Activated T-helper 17 cell treated with anti-CD3 and anti-CD28 coated beads, Interleukin-2, amount 50 U/mL, for 72 hours (primary cell): ENCODE measurements around the gene JAM3. TPM values are rescaled to one million over a fixed set of nuclear protein-coding genes. Genes with fewer than 3 reads are reported as not detected.
"Not testable (repeated sequence)": the region's sequence is repeated elsewhere in the genome, so short reads cannot be mapped to it uniquely, and the experiment has no call there.

Source experiments
- ATAC-seq: fragments of 150-1000 bp; cut with Tn5 transposase; replicated peaks from 2 replicates; pipeline ENCODE4 v1.10.0; 2021; ENCODE audit warnings: mild to moderate bottlenecking, moderate library complexity
- H3K27ac Mint-ChIP-seq: one replicate; pipeline ENCODE4 v1.8.0; 2022; ENCODE audit warnings: mixed read lengths
- H3K27me3 Mint-ChIP-seq: one replicate; pipeline ENCODE4 v1.8.0; 2022; ENCODE audit warnings: mixed read lengths
- H3K36me3 Mint-ChIP-seq: one replicate; pipeline ENCODE4 v1.8.0; 2022; ENCODE audit warnings: low read depth, mild to moderate bottlenecking, mixed read lengths
- H3K4me1 Mint-ChIP-seq: one replicate; pipeline ENCODE4 v1.8.0; 2022; ENCODE audit warnings: mixed read lengths
- H3K4me3 Mint-ChIP-seq: one replicate; pipeline ENCODE4 v1.8.0; 2022; ENCODE audit warnings: mild to moderate bottlenecking, mixed read lengths
- H3K9me3 Mint-ChIP-seq: one replicate; pipeline ENCODE4 v1.8.0; 2022; ENCODE audit warnings: mixed read lengths
- total RNA-seq, 2 donors: library from RNA; stranded (reverse); gene quantifications; one replicate each; pipeline ENCODE4 v1.2.3, GENCODE V29; 2022

JAM3 gene
- total RNA-seq, 2 donors from 2014 or later: 7.6 to 26.2 TPM

DNA sequence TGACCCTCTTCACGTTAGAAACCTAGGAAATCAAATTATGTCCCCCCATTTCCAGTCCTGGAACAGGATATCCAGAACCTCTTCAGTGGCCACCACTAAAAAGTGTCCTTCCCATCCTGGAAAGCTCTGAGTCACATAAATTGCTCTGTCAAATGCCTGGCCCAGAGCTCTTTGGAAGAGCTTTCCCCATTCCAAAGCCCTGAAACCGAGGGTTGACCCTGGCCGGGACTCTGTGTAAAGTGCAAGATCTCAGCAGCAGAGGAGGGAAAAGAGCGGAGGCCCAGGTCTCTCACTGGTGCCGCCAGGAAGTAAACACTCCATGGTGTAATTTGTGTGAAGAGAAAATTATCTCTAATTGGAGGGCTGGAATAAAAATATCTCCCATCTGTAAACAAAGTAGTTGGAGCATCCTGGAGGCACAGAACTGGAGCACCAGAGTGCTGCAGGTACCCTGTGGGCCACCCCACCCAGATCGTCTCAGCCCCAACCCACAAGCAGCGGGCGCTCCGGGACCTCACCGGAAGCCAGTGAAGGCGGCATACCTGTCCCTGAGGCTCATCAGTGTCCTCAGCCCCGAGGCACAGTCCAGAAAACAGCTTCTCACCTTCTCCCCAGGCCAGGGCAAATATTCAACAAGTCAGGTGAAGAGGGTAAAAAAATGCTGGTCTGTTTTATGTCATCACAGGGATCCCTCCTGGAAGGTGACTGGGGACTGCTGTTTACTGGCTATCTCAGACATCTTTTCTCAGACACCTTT, 4.7 kb upstream of the JAM3 start:
- peaks cover 7% of the 10 kb centered on the region for H3K4me1 Mint-ChIP-seq
- no peak overlapping the region for H3K27ac Mint-ChIP-seq
- H3K36me3 Mint-ChIP-seq: no peaks in the 10 kb centered on the region
- H3K4me3 Mint-ChIP-seq: no peak overlapping the region
- no peak for ATAC-seq
- H3K27me3 Mint-ChIP-seq: peaks cover 20% of the 10 kb centered on the region
- H3K9me3 Mint-ChIP-seq: no peaks in the 10 kb centered on the region

DNA sequence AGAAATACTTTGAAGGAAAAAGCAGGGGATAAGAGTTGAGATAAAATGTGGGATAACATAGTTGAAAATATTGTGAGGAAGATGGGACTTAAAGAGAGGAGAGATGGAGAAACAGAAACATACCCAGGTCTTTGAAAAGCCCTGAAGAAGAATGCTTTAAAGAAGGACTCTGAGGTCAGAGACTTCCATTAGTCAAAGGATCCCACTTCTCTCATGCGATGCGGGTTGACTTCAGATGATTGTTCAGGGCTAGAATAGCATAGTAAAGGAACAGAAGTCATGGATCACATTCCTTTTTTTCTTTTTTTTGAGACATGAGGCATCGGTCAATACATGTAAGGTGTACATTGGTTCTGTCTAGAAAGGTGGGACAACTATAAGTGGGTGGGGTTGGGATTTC, 3.5 kb upstream of the JAM3 start:
- Mint-ChIP-seq H3K27me3 (peaks cover 14% of the 10 kb centered on the region), H3K4me3 (no peak overlapping the region), H3K9me3 (no peaks in the 10 kb centered on the region), H3K4me1 (peaks cover 7% of the 10 kb centered on the region), H3K36me3 (no peaks in the 10 kb centered on the region), H3K27ac (no peak overlapping the region)
- ATAC-seq: no peak

GRCh38 chr11:134066943-134067885, 1.7 kb upstream of the JAM3 start:
- ATAC-seq: no peak
- H3K36me3 Mint-ChIP-seq: no peaks in the 10 kb centered on the region
- H3K27me3 Mint-ChIP-seq: no peaks in the 10 kb centered on the region
- no peak overlapping the region for H3K27ac Mint-ChIP-seq
- H3K9me3 Mint-ChIP-seq: no peaks in the 10 kb centered on the region
- peaks cover 7% of the 10 kb centered on the region for H3K4me1 Mint-ChIP-seq
- H3K4me3 Mint-ChIP-seq: no peak overlapping the region

DNA sequence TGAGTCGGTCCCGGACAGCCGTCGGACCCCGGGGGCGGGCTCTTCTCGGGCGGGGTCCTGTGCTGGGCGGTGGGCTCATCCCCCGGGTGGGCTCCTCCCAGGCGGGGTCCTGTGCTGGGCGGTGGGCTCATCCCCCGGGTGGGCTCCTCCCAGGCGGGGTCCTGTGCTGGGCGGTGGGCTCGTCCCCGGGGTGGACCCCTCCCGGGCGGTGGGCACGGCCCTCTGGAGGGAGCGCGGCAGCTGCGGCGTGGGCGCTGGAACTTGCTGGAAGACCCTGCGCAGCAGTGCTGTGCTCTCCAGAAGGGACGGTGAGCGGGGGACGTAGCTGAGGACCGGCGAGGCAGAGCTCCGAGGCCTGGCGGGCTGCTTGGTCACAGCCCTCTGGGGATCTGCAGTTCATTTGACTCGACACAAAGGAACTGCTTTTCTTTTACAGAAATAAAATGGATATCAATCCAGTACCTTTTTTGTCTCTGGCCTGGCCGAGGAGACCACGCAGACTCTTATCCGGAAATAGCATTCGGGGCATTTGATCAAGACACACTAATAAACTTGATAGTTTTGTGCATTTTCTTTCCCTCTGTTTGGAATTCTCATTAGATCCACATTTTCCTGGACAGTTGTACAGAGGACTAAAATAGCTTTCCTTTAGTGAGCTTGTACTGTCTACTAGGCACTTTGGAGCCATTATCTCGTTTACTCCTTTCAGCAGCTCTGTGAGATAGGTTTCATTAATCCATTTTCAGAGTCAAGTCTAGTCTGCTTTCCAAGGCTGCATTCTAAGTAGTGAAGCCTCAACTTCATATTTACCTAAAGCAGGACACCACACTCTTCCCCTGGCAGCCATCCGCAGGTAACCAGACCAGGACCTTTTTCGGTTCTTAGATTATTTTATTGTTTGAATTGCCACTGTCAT, 812 bp downstream of the JAM3 start:
- Mint-ChIP-seq H3K4me3 (peak overlapping the region; percentile 71), H3K36me3 (no peaks in the 10 kb centered on the region), H3K27me3 (no peaks in the 10 kb centered on the region), H3K27ac (no peak overlapping the region), H3K4me1 (peaks cover 7% of the 10 kb centered on the region), H3K9me3 (no peaks in the 10 kb centered on the region)
- no peak for ATAC-seq

DNA sequence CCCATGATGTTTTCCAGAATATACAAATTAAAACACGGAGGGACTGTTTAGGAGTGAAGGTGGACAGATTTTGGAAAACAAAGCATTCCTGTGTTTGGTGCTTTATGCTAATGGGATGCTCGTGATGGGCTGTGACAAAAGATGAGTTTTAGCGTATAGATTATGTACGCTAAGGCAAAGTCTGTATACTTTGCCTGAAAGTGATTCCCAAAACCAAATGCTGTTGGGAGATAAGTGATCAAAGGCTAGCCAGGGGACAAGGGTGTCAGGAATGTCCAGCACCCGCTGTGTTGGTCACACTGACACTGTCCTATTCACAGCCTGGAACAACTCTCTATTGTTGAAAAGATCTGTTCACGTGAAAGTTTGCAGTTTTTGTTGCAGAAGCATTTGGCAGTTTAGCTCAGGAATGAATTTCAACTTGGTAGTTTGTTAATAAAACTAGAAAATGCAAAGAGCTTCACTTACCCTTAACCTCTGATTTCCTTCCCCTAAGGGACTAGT, 1.5 kb downstream of the JAM3 start:
- no peaks in the 10 kb centered on the region for H3K36me3 Mint-ChIP-seq
- H3K9me3 Mint-ChIP-seq: no peaks in the 10 kb centered on the region
- H3K27me3 Mint-ChIP-seq: no peaks in the 10 kb centered on the region
- no peak for ATAC-seq
- peak overlapping the region; percentile 65 for H3K4me3 Mint-ChIP-seq
- peaks cover 7% of the 10 kb centered on the region for H3K4me1 Mint-ChIP-seq
- H3K27ac Mint-ChIP-seq: no peak overlapping the region

GRCh38 chr11:134071306-134071705, 2.4 kb downstream of the JAM3 start:
- no peaks in the 10 kb centered on the region for H3K36me3 Mint-ChIP-seq
- H3K4me1 Mint-ChIP-seq: peaks cover 11% of the 10 kb centered on the region
- ATAC-seq: no peak
- no peaks in the 10 kb centered on the region for H3K9me3 Mint-ChIP-seq
- H3K27ac Mint-ChIP-seq: no peak overlapping the region
- no peaks in the 10 kb centered on the region for H3K27me3 Mint-ChIP-seq
- no peak overlapping the region for H3K4me3 Mint-ChIP-seq

DNA sequence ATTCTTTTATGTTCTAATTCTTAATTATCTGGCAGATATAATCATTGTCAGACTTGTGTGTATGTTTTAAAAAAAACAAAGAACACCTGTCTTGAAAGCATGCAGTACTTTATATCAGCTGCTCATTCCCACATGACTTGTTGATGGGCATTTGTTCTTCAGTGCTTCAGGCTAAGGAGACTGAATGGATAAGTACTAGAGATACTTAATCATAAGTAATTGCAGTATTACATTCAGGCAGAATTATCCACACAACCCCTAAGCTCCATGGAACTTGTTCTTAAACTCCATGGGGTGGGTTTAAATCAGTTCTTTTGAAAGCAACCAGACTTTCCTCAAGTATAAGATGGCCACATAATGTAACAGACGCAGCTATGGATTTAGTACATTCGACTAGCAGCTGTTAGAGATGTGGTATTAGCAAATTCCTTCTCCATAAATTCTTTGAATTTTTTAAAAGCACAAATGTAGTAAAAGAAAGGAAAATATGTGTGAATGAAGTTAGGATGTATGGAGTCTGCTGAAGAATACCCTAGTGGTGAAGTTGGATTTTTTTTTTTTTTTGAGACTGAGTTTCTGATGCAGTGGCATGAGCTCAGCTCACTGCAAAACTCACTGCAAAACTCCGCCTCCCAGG, 3.0 kb downstream of the JAM3 start:
- Mint-ChIP-seq H3K4me3 (no peak overlapping the region), H3K4me1 (peaks cover 11% of the 10 kb centered on the region), H3K27me3 (no peaks in the 10 kb centered on the region)

DNA sequence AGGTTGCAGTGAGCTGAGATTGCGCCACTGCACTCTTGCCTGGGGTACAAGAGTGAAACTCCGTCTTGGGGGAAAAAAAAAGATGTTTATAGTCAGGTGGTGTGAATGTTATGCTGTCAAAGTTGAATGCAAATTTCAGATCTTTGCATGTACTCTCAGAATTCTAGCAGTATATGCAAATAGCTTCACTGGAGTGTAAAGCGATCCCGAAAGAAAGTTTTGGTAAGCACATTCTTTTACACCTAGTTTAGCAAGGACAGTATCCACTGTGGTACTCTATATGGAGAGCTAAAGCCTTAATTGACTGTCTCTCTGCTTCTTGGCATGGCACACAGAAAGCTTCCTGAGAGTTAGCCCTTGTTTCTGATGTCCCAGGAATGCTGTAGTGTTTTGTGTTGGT, 4.0 kb downstream of the JAM3 start:
- no peaks in the 10 kb centered on the region for H3K9me3 Mint-ChIP-seq
- H3K4me3 Mint-ChIP-seq: no peak overlapping the region
- H3K36me3 Mint-ChIP-seq: no peaks in the 10 kb centered on the region
- peaks cover 11% of the 10 kb centered on the region for H3K4me1 Mint-ChIP-seq
- H3K27me3 Mint-ChIP-seq: no peaks in the 10 kb centered on the region
- ATAC-seq: no peak
- H3K27ac Mint-ChIP-seq: no peak overlapping the region

More for the DNA sequence above, 3.0 kb downstream of the JAM3 start:
- no peaks in the 10 kb centered on the region for H3K36me3 Mint-ChIP-seq
- no peaks in the 10 kb centered on the region for H3K9me3 Mint-ChIP-seq
- ATAC-seq: no peak
- H3K27ac Mint-ChIP-seq: no peak overlapping the region

GRCh38 chr11:134074346-134074745, 5.5 kb downstream of the JAM3 start:
- Mint-ChIP-seq H3K27me3 (no peaks in the 10 kb centered on the region), H3K4me1 (peaks cover 3% of the 10 kb centered on the region), H3K36me3 (no peaks in the 10 kb centered on the region), H3K4me3 (no peak overlapping the region), H3K9me3 (no peaks in the 10 kb centered on the region), H3K27ac (no peak overlapping the region)
- no peak for ATAC-seq

GRCh38 chr11:134074766-134075165, 5.9 kb downstream of the JAM3 start:
- Mint-ChIP-seq H3K36me3 (no peaks in the 10 kb centered on the region), H3K4me3 (no peak overlapping the region), H3K4me1 (peaks cover 3% of the 10 kb centered on the region), H3K27me3 (no peaks in the 10 kb centered on the region), H3K27ac (no peak overlapping the region), H3K9me3 (no peaks in the 10 kb centered on the region)
- no peak for ATAC-seq

GRCh38 chr11:134079317-134079716, 10.4 kb downstream of the JAM3 start:
- Mint-ChIP-seq H3K4me3 (no peak overlapping the region), H3K9me3 (peaks cover 6% of the 10 kb centered on the region), H3K27ac (no peak overlapping the region), H3K27me3 (peaks cover 5% of the 10 kb centered on the region), H3K36me3 (peaks cover 6% of the 10 kb centered on the region), H3K4me1 (peaks cover 3% of the 10 kb centered on the region)
- ATAC-seq: no peak

DNA sequence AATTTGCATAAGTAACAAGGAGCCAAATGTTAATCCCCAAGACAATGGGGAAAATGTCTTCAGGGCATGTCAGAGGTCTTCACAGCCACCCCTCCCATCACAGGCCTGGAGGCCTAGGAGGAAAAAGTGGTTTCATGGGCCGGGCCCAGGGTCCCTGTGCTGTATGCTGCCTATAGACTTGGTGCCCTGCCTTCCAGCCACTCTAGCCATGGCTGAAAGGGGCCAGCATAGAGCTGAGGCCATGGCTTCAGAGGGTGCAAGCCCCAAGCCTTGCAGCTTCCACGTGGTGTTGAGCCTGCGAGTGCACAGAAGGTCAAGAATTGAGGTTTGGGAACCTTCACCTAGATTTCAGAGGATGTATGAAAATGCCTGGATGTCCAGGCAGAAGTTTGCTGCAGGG, 12.4 kb downstream of the JAM3 start:
- H3K36me3 Mint-ChIP-seq, H3K4me1 Mint-ChIP-seq, H3K9me3 Mint-ChIP-seq, ATAC-seq, H3K27ac Mint-ChIP-seq, H3K4me3 Mint-ChIP-seq, H3K27me3 Mint-ChIP-seq: not testable (repeated sequence)

DNA sequence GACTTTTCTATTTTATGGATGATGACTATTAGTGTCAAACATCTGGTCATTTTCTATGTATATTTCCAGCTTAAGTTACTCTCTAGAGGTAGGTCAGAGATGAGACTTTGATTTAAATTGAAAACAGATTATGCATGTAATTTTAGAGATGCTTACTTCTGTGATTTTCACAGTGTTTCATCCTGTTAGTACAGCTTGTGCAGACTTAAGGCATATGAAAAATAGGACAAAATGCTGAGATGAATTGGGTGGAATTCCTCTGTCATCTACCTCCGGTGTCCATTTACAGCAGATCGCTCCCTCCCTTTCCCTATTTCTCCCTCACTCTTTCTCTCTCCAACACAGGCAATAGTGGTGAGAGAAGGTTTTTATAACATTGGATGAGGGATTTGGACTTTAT, 14.1 kb downstream of the JAM3 start:
- H3K9me3 Mint-ChIP-seq: peaks cover 6% of the 10 kb centered on the region

GRCh38 chr11:134086376-134086775, 17.5 kb downstream of the JAM3 start:
- ATAC-seq: no peak
- Mint-ChIP-seq H3K9me3 (no peaks in the 10 kb centered on the region), H3K27ac (no peak overlapping the region), H3K4me3 (no peak overlapping the region), H3K27me3 (no peaks in the 10 kb centered on the region), H3K36me3 (no peaks in the 10 kb centered on the region), H3K4me1 (no peaks in the 10 kb centered on the region)

More for the DNA sequence above, 14.1 kb downstream of the JAM3 start:
- Mint-ChIP-seq H3K36me3 (peaks cover 6% of the 10 kb centered on the region), H3K27me3 (peaks cover 5% of the 10 kb centered on the region), H3K4me3 (no peak overlapping the region), H3K4me1 (no peaks in the 10 kb centered on the region), H3K27ac (no peak overlapping the region)
- no peak for ATAC-seq
